ENCODE measurements around the gene WDR27.

- TF ChIP-seq EZH2phosphoT487 (IDR thresholded peaks at IDR 0.05; ENCODE audit: low read depth, severe bottlenecking, unreplicated experiment) (no peak), CTCF (IDR thresholded peaks at IDR 0.05; ENCODE audit: poor library complexity) (no peak)
Measured at GRCh38 chr6:169669147-169669546, 32.7 kb downstream of the WDR27 start.
